Endothelial cell of umbilical vein (primary cell): ENCODE data around the gene RGS11. TPM values are rescaled to one million over a fixed set of nuclear protein-coding genes. Genes with fewer than 3 reads are reported as not detected.

ENCODE experiments used
- BruUV-seq: library from RNA; stranded (reverse); fragments of 400-500 nt; replicated peaks from 2 replicates; lab custom pipeline; 2021; lab: Mats Ljungman, UMichigan
- CTCF ChIA-PET: fragments of 300-600, 350-600 bp; sonication (Branson Sonifier 250); formaldehyde crosslinking; loops from one replicate; lab custom pipeline; 2021; ENCODE audit warnings: antibody characterized with exemption, inconsistent platforms; lab: Charles Lee
- POLR2A ChIA-PET: fragments of 300-600, 350-600 bp; sonication (Branson Sonifier 250); formaldehyde crosslinking; loops from one replicate; lab custom pipeline; 2021; ENCODE audit warnings: antibody characterized with exemption, inconsistent platforms; lab: Charles Lee
- DNase-seq: peaks from one replicate; pipeline ENCODE4 v3.0.0-alpha.2; 2011; ENCODE audit warnings: low read depth, low spot score
- FAIRE-seq: peaks from 2 replicates; lab custom pipeline; 2011; peaks lifted over from hg19 to GRCh38; lab: Jason Lieb, UNC
- H2AFZ ChIP-seq: 2 replicates; pipeline ENCODE4 v1.6.0; 2012; ENCODE audit warnings: low read depth, low read length, control low read depth, inconsistent platforms
- H3K27ac ChIP-seq: 2 replicates; pipeline ENCODE4 v1.5.1; 2011; ENCODE audit warnings: low read depth, mild to moderate bottlenecking, control low read depth, low read length, moderate library complexity; ENCODE audit not compliant: insufficient read depth
- H3K27me3 ChIP-seq, 2 experiments: 2 replicates each; pipeline versions ENCODE4 v1.6.0 to v1.6.1; 2011; ENCODE audit warnings: low read length in 2 of 2, mixed read lengths in 1 of 2; ENCODE audit not compliant: control insufficient read depth in 2 of 2, insufficient read depth in 2 of 2
- H3K36me3 ChIP-seq, 2 experiments: 2 replicates in 1 of 2; 3 replicates in 1 of 2; pipeline ENCODE4 v1.5.1; 2011; ENCODE audit warnings: low read length in 2 of 2, mild to moderate bottlenecking in 1 of 2, moderate library complexity in 1 of 2; ENCODE audit not compliant: control insufficient read depth in 2 of 2, insufficient read depth in 2 of 2; ENCODE audit errors: extremely low read depth in 1 of 2
- H3K4me1 ChIP-seq: 3 replicates; pipeline ENCODE4 v1.5.1; 2011; ENCODE audit warnings: mild to moderate bottlenecking, low read length; ENCODE audit not compliant: control insufficient read depth, insufficient read depth; ENCODE audit errors: extremely low read depth
- H3K4me2 ChIP-seq: 2 replicates; pipeline ENCODE4 v1.6.1; 2011; ENCODE audit warnings: low read length, control low read depth, mixed read lengths; ENCODE audit not compliant: insufficient read depth
- H3K4me3 ChIP-seq, 3 experiments: fragments of 200-600 bp in 1 of 3; sonication (generic), shearing (Covaris generic) in 1 of 3; replicated peaks in 1 of 3; 2 replicates each; pipeline ENCODE4 v1.5.1; 2011 to 2016; ENCODE audit warnings: control low read depth in 3 of 3, low read length in 3 of 3, mild to moderate bottlenecking in 2 of 3, inconsistent platforms in 1 of 3, low read depth in 1 of 3, moderate library complexity in 1 of 3; ENCODE audit not compliant: insufficient read depth in 1 of 3
- H3K79me2 ChIP-seq: 2 replicates; pipeline ENCODE4 v1.6.0; 2012; ENCODE audit warnings: low read length, inconsistent platforms; ENCODE audit not compliant: control insufficient read depth, insufficient read depth
- H3K9ac ChIP-seq: replicated peaks from 2 replicates; pipeline ENCODE3; 2011; ENCODE audit warnings: low read length, control low read depth; ENCODE audit not compliant: insufficient read depth; ENCODE audit errors: extremely low read depth
- H3K9me1 ChIP-seq: replicated peaks from 3 replicates; pipeline ENCODE4 v1.6.0; 2011; ENCODE audit warnings: mild to moderate bottlenecking, low read length; ENCODE audit not compliant: control insufficient read depth, insufficient read depth; ENCODE audit errors: extremely low read depth
- H3K9me3 ChIP-seq: replicated peaks from 2 replicates; pipeline ENCODE4 v1.5.1; 2012; ENCODE audit warnings: low read length, inconsistent platforms; ENCODE audit not compliant: control insufficient read depth, insufficient read depth
- H4K20me1 ChIP-seq: replicated peaks from 2 replicates; pipeline ENCODE3; 2011; ENCODE audit warnings: mild to moderate bottlenecking, low read length; ENCODE audit not compliant: control insufficient read depth, insufficient read depth; ENCODE audit errors: extremely low read depth
- CTCF ChIP-seq, 2 donors: IDR thresholded peaks; 1 replicate in 1 of 2; 2 replicates in 1 of 2; pipeline ENCODE4 v1.5.1; 2011; ENCODE audit warnings: low read length in 2 of 2, mild to moderate bottlenecking in 2 of 2, moderate library complexity in 2 of 2, control low read depth in 1 of 2, inconsistent platforms in 1 of 2, low read depth in 1 of 2; ENCODE audit not compliant: insufficient read depth in 1 of 2; ENCODE audit errors: extremely low read depth in 1 of 2
- EZH2 ChIP-seq: IDR thresholded peaks from 2 replicates; pipeline ENCODE4 v1.6.1; 2012; ENCODE audit warnings: borderline replicate concordance, low read depth, mild to moderate bottlenecking, moderate library complexity, low read length, inconsistent platforms; ENCODE audit not compliant: severe bottlenecking
- FOS ChIP-seq: IDR thresholded peaks from 2 replicates; pipeline ENCODE4 v1.6.1; 2011; ENCODE audit warnings: mild to moderate bottlenecking, low read length, moderate library complexity, borderline replicate concordance; ENCODE audit not compliant: insufficient read depth
- GATA2 ChIP-seq: IDR thresholded peaks from 2 replicates; pipeline ENCODE4 v1.7.0; 2011; ENCODE audit warnings: low read depth, mild to moderate bottlenecking, moderate library complexity, mixed read lengths, low read length; ENCODE audit not compliant: insufficient read length, insufficient read depth
- JUN ChIP-seq: IDR thresholded peaks from 2 replicates; pipeline ENCODE4 v1.6.1; 2011; ENCODE audit warnings: borderline replicate concordance, low read depth; ENCODE audit not compliant: insufficient read length, insufficient read depth
- MAX ChIP-seq: IDR thresholded peaks from 2 replicates; pipeline ENCODE4 v1.6.1; 2011; ENCODE audit not compliant: insufficient read depth, insufficient read length
- MYC ChIP-seq: IDR thresholded peaks from one replicate; pipeline ENCODE4 v1.6.1; 2011; ENCODE audit warnings: mild to moderate bottlenecking, low read depth, low read length
- POLR2A ChIP-seq: IDR thresholded peaks from 2 replicates; pipeline ENCODE4 v1.6.1; 2012; ENCODE audit warnings: low read depth, mild to moderate bottlenecking, control low read depth, low read length
- POLR2AphosphoS5 ChIP-seq: IDR thresholded peaks from 2 replicates; pipeline ENCODE4 v1.6.1; 2012; ENCODE audit warnings: low read depth, mild to moderate bottlenecking, control low read depth, low read length, moderate library complexity; ENCODE audit not compliant: insufficient read depth
- dilution Hi-C: fragments of 300-500 bp; cut with MboI; formaldehyde crosslinking; loops from one replicate; pipeline ENCODE4 v1.15.0; 2019; ENCODE audit warnings: low sequenced_read_pairs; ENCODE audit not compliant: extremely low pct_ligation_motif_present
- intact Hi-C: fragments of 100-400 bp; cut with micrococcal nuclease; formaldehyde crosslinking; loops from one replicate; pipeline ENCODE4 v1.10.0; 2022
- polyA plus RNA-seq, 4 experiments: library from polyadenylated mRNA; depleted of rRNA in 3 of 4; stranded (reverse) in 3 of 4; unstranded in 1 of 4; fragments of >200 nt; gene quantifications; 2 replicates each; pipeline versions ENCODE4 v1.2.1 to v1.2.3, GENCODE V29; 2011 to 2012; ENCODE audit warnings: missing spikeins in 1 of 4
- total RNA-seq: library from RNA; stranded (reverse); gene quantifications from 2 replicates; pipeline ENCODE4 v1.2.3, GENCODE V29; 2021

RGS11 gene
- total and polyA plus RNA-seq, 2 donors (not counting 3 experiments of a cell fraction or from before 2014, with no cell fraction given), result 3.0 to 4.9 TPM

DNA sequence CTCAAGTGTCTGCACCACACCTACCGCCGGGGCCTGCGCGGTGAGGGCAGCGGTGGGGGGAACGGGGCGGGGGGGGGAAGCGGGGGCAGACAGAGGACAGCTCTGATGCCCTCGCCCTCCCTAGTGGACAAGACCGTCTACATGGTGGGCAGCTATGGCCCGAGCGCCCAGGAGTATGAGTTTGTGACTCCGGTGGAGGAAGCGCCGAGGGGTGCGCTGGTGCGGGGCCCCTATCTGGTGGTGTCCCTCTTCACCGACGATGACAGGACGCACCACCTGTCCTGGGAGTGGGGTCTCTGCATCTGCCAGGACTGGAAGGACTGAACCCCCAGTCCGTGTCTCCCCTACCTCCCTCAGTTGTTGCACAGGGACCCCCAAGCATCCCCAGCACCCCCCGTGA, 6.7 kb upstream of the RGS11 start:
- BruUV-seq, result no TSS peak

More for the DNA sequence above, 6.7 kb upstream of the RGS11 start:
- H3K27me3 ChIP-seq, result peaks cover 4% of the 10 kb centered on the region in 2 experiments
- H3K9me3 ChIP-seq, result no peaks in the 10 kb centered on the region
- H2AFZ ChIP-seq, result no peak overlapping the region
- TF ChIP-seq JUN (no peak), POLR2A (no peak), GATA2 (no peak), EZH2 (no peak), POLR2AphosphoS5 (no peak), MAX (no peak), CTCF (IDR thresholded peaks at IDR 0.05; ENCODE audit: extremely low read depth in 1 of 2, insufficient read depth in 1 of 2, low read depth in 1 of 2, low read length in 2 of 2) (no peak), FOS (no peak), MYC (no peak)
- ChIA-PET CTCF (no interaction called here), POLR2A (no interaction called here)
- DNase-seq, result no peak
- H3K4me1 ChIP-seq, result no peaks in the 10 kb centered on the region
- intact Hi-C loops (no loop called here), dilution Hi-C loops (no loop called here)
- H3K79me2 ChIP-seq, result no peaks in the 10 kb centered on the region
- H4K20me1 ChIP-seq, result no peaks in the 10 kb centered on the region
- H3K9ac ChIP-seq, result no peak overlapping the region
- no peak overlapping the region for H3K27ac ChIP-seq
- H3K4me3 ChIP-seq, result no peak overlapping the region
- H3K9me1 ChIP-seq, result no peaks in the 10 kb centered on the region
- peaks cover 0 to 3% of the 10 kb centered on the region in 2 experiments for H3K36me3 ChIP-seq
- FAIRE-seq, result no peak
- H3K4me2 ChIP-seq, result no peak overlapping the region
